OCI-LY7 (cell line): Measurements from ENCODE around the gene TSHZ2. TPM values are rescaled to one million over a fixed set of nuclear protein-coding genes. Genes with fewer than 3 reads are reported as not detected.

Source experiments
- BruUV-seq: library from RNA; stranded (reverse); fragments of 400-500 nt; replicated peaks from 2 replicates; lab custom pipeline; 2021; lab: Mats Ljungman, UMichigan
- CTCF ChIA-PET: fragments of 300-600 bp; sonication (Branson Sonifier 250); formaldehyde crosslinking; loops from one replicate; lab custom pipeline; 2022; ENCODE audit warnings: antibody characterized with exemption; ENCODE audit not compliant: unreplicated experiment; lab: Charles Lee
- POLR2A ChIA-PET: fragments of 300-600 bp; sonication (Branson Sonifier 250); formaldehyde crosslinking; loops from one replicate; lab custom pipeline; 2022; ENCODE audit warnings: antibody characterized with exemption; lab: Charles Lee
- DNase-seq: peaks from one replicate; pipeline ENCODE4 v3.0.0-alpha.2; 2015; ENCODE audit warnings: low spot score
- H2AFZ ChIP-seq: fragments of 200-600 bp; sonication (generic), shearing (Covaris generic); 2 replicates; pipeline ENCODE4 v1.6.1; 2014; ENCODE audit warnings: mild to moderate bottlenecking, antibody characterized with exemption, low read length, moderate library complexity
- H3K27ac ChIP-seq: fragments of 200-600 bp; sonication (generic); 2 replicates; pipeline ENCODE4 v1.5.1; 2014; ENCODE audit warnings: mixed run types, low read depth, mild to moderate bottlenecking, moderate library complexity, low read length, inconsistent platforms; ENCODE audit not compliant: poor library complexity, severe bottlenecking
- H3K36me3 ChIP-seq: fragments of 200-600 bp; sonication (generic); 2 replicates; pipeline ENCODE4 v1.6.1; 2014; ENCODE audit warnings: mild to moderate bottlenecking, antibody characterized with exemption, low read length, moderate library complexity, mixed read lengths; ENCODE audit not compliant: insufficient read depth
- H3K4me1 ChIP-seq: fragments of 200-600 bp; sonication (generic); 2 replicates; pipeline ENCODE4 v1.5.1; 2014; ENCODE audit warnings: mild to moderate bottlenecking, low read length; ENCODE audit not compliant: insufficient read depth, poor library complexity, severe bottlenecking
- H3K4me2 ChIP-seq: fragments of 200-600 bp; sonication (generic); 2 replicates; pipeline ENCODE4 v1.6.1; 2014; ENCODE audit warnings: mild to moderate bottlenecking, low read length
- H3K4me3 ChIP-seq: fragments of 200-600 bp; sonication (generic); 2 replicates; pipeline ENCODE4 v1.5.1; 2014; ENCODE audit warnings: mild to moderate bottlenecking, low read depth, low read length; ENCODE audit not compliant: poor library complexity, severe bottlenecking
- H3K79me2 ChIP-seq: fragments of 200-600 bp; sonication (generic); 2 replicates; pipeline ENCODE4 v1.6.1; 2016; ENCODE audit warnings: low read depth, mild to moderate bottlenecking, low read length, moderate library complexity, mixed read lengths; ENCODE audit not compliant: insufficient read depth
- H3K9me2 ChIP-seq: fragments of 200-600 bp; sonication (generic); 2 replicates; pipeline ENCODE4 v1.6.1; 2016; ENCODE audit warnings: mild to moderate bottlenecking, low read length, mixed read lengths; ENCODE audit not compliant: insufficient read depth
- H3K9me3 ChIP-seq: fragments of 200-600 bp; sonication (generic); 2 replicates; pipeline ENCODE4 v1.6.1; 2014; ENCODE audit warnings: mild to moderate bottlenecking, mixed run types, low read length, mixed read lengths
- H4K20me1 ChIP-seq: fragments of 200-600 bp; sonication (generic); 2 replicates; pipeline ENCODE4 v1.6.1; 2014; ENCODE audit warnings: mild to moderate bottlenecking, antibody characterized with exemption, low read length, moderate library complexity, mixed read lengths; ENCODE audit not compliant: insufficient read depth
- CTCF ChIP-seq: fragments of 200-600 bp; sonication (generic); conservative IDR thresholded peaks from 2 replicates; pipeline ENCODE4 v1.5.1; 2014; ENCODE audit warnings: mild to moderate bottlenecking, antibody characterized with exemption, low read length, moderate library complexity, mixed read lengths
- EZH2phosphoT487 ChIP-seq: fragments of 200-600 bp; sonication (generic); IDR thresholded peaks from 2 replicates; pipeline ENCODE4 v1.6.1; 2018; ENCODE audit warnings: low read depth, borderline replicate concordance, mild to moderate bottlenecking, mixed run types, antibody characterized with exemption, low read length, moderate library complexity, mixed read lengths
- intact Hi-C: fragments of 100-400 bp; cut with micrococcal nuclease; formaldehyde crosslinking; loops from one replicate; pipeline ENCODE4 v1.10.0; 2022; ENCODE audit not compliant: unreplicated experiment
- total RNA-seq, 2 experiments: library from RNA; depleted of rRNA in 1 of 2; stranded (reverse); fragments of >200 nt in 1 of 2; shearing (Covaris generic) in 1 of 2; gene quantifications; 2 replicates each; pipeline ENCODE4 v1.2.3, GENCODE V29; 2014 to 2022

Gene TSHZ2
- total RNA-seq, 2 experiments from 2014 or later: not detected

GRCh38 chr20:53016534-53017042 is 44.4 kb downstream of the TSHZ2 start:
- Histone ChIP-seq H3K4me3 (no peak overlapping the region), H2AFZ (no peak overlapping the region), H3K4me1 (peaks cover 49% of the 10 kb centered on the region), H3K4me2 (no peak overlapping the region), H3K9me3 (peaks cover 45% of the 10 kb centered on the region), H3K27ac (no peak overlapping the region), H3K36me3 (peaks cover 15% of the 10 kb centered on the region; the same call in 1 of the 2 replicates), H3K9me2 (no peaks in the 10 kb centered on the region), H3K79me2 (no peaks in the 10 kb centered on the region), H4K20me1 (no peaks in the 10 kb centered on the region)
- DNase-seq: no peak
- BruUV-seq: no TSS peak
- TF ChIP-seq CTCF (no peak), EZH2phosphoT487 (no peak)
- POLR2A ChIA-PET: no interaction called here
- intact Hi-C loops: no loop called here
- CTCF ChIA-PET: no interaction called here

- no peak overlapping the region for H3K4me2 ChIP-seq
- H2AFZ ChIP-seq: no peak overlapping the region
- ChIA-PET POLR2A (no interaction called here), CTCF (no interaction called here)
- H4K20me1 ChIP-seq: no peaks in the 10 kb centered on the region
- no peaks in the 10 kb centered on the region for H3K79me2 ChIP-seq
- intact Hi-C loops: no loop called here
- no peak for DNase-seq
- BruUV-seq: no TSS peak
- peaks cover 49% of the 10 kb centered on the region for H3K4me1 ChIP-seq
- H3K36me3 ChIP-seq: peaks cover 15% of the 10 kb centered on the region; the same call in 1 of the 2 replicates
- H3K4me3 ChIP-seq: no peak overlapping the region
- no peak for TF ChIP-seq EZH2phosphoT487
- TF ChIP-seq CTCF: no peak
- H3K9me2 ChIP-seq: no peaks in the 10 kb centered on the region
- peaks cover 45% of the 10 kb centered on the region for H3K9me3 ChIP-seq
- no peak overlapping the region for H3K27ac ChIP-seq
These were observed 45.0 kb downstream of the TSHZ2 start for GRCh38 chr20:53017206-53017605.

- H3K9me2 ChIP-seq: no peaks in the 10 kb centered on the region
- H3K79me2 ChIP-seq: no peaks in the 10 kb centered on the region
- intact Hi-C loops: no loop called here
- H3K27ac ChIP-seq: no peak overlapping the region
- H3K36me3 ChIP-seq: peaks cover 8% of the 10 kb centered on the region; the same call in 1 of the 2 replicates
- no peak overlapping the region for H3K4me3 ChIP-seq
- no TSS peak for BruUV-seq
- no peaks in the 10 kb centered on the region for H4K20me1 ChIP-seq
- no peak overlapping the region; the same call in 1 of the 2 replicates for H2AFZ ChIP-seq
- CTCF ChIA-PET: no interaction called here
- POLR2A ChIA-PET: interaction anchor here (0.6 kb wide), 1 partner anchor 9 kb away, joined by 3 read pairs; no protein-coding TSS in a partner anchor
- H3K4me2 ChIP-seq: no peak overlapping the region
- no peak for TF ChIP-seq CTCF
- no peak for TF ChIP-seq EZH2phosphoT487
- DNase-seq: no peak
- peaks cover 32% of the 10 kb centered on the region for H3K4me1 ChIP-seq
- peaks cover 35% of the 10 kb centered on the region for H3K9me3 ChIP-seq
These were observed 47.3 kb downstream of the TSHZ2 start for GRCh38 chr20:53019464-53019863.
